Astrocyte of the spinal cord (primary cell): ENCODE data around the gene MSMO1.

Experiments
- DNase-seq: peaks from one replicate; pipeline ENCODE4 v3.0.0; 2011; ENCODE audit warnings: low read depth, low spot score
- H3K4me3 ChIP-seq: 2 replicates; pipeline ENCODE4 v1.5.1; 2011; ENCODE audit warnings: low read depth, mild to moderate bottlenecking, low read length, moderate library complexity
- CTCF ChIP-seq: IDR thresholded peaks from 2 replicates; pipeline ENCODE4 v1.5.1; 2012; ENCODE audit warnings: low read depth, mild to moderate bottlenecking, low read length, inconsistent platforms
- in situ Hi-C: cut with HindIII; loops from 2 replicates; pipeline ENCODE4 v1.10.0; 2017; ENCODE audit warnings: low sequenced_read_pairs

Gene MSMO1

GRCh38 chr4:165302658-165303057 lies 24.8 kb upstream of the MSMO1 start:
- TF ChIP-seq CTCF, result no peak
- no peak for DNase-seq
- no peak overlapping the region for H3K4me3 ChIP-seq
- in situ Hi-C loops, result no loop called here

DNA sequence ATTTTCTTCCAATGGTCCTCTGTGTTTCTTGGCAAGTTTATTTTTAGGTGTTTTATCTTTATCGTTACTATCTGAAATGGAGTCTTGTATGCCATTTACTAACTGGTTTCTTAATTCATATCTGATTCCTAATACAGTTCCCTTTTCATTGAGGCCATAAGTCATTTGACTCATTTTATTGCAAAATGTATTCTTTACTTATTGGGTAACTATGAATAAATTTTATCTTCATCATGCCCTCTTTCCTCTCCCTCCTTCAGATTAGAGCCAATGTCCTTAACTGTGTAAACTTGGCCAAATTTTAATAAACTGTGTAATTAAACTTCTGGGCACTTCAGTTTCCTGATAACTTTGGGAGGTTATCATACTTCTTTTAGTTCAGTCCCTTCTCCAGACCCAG lies 19.3 kb upstream of the MSMO1 start:
- TF ChIP-seq CTCF, result no peak
- in situ Hi-C loops, result no loop called here
- H3K4me3 ChIP-seq, result no peak overlapping the region
- DNase-seq, result no peak

DNA sequence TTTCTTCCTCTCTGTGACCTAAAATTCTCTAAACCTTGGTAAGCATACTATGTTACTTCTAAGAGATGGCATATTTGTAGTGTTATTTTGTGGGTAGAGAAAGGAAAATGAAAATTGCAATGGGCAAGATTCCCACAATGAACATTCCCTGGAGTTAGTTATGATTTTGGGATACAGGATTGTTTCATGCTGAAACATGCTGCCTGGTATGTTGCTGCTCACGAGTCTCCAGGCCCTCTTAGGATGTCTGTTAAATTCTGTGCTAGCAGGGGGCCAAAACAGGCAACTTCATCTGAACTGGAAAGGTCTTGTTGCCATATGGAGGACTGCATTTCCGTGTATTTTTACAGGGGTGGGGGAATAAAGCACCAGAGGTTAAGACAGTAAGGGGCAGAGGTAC lies 18.9 kb upstream of the MSMO1 start:
- H3K4me3 ChIP-seq, result no peak overlapping the region
- no peak for TF ChIP-seq CTCF
- in situ Hi-C loops, result no loop called here
- DNase-seq, result no peak

DNA sequence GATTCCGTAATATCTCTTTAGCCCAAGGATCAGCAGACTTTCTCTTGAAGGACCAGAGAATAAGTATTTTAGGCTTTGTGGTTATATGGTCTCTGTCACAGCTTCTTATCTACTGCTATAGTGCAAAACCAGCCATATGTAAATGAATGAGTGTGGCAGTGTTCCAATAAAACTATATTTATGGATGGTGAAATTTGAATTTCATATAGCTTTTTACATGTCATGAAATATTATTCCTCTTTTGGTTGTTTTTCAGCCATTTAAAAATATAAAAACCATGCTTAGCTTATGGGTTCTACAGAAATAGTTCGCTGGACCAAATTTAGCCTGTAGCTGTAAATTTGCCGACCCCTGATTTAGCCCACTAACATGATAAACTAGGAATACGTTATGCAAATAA lies 18.0 kb upstream of the MSMO1 start:
- no peak for TF ChIP-seq CTCF
- no peak overlapping the region for H3K4me3 ChIP-seq
- DNase-seq, result no peak
- in situ Hi-C loops, result no loop called here

- in situ Hi-C loops, result no loop called here
- peak; percentile 24 for DNase-seq
- no peak overlapping the region for H3K4me3 ChIP-seq
- no peak for TF ChIP-seq CTCF
These were observed 15.0 kb upstream of the MSMO1 start for GRCh38 chr4:165312506-165312905.

GRCh38 chr4:165319030-165319429 lies 8.4 kb upstream of the MSMO1 start:
- no peak for TF ChIP-seq CTCF
- in situ Hi-C loops, result no loop called here
- no peak for DNase-seq
- H3K4me3 ChIP-seq, result no peak overlapping the region

GRCh38 chr4:165319509-165319908 lies 8.0 kb upstream of the MSMO1 start:
- TF ChIP-seq CTCF, result no peak
- in situ Hi-C loops, result no loop called here
- DNase-seq, result no peak
- H3K4me3 ChIP-seq, result no peak overlapping the region
